ENCODE measurements around the gene MX2. TPM values are rescaled to one million over a fixed set of nuclear protein-coding genes. Genes with fewer than 3 reads are reported as not detected.

Gene MX2
- total RNA-seq, 2 donors from 2014 or later = 22.4 to 22.9 TPM

GRCh38 chr21:41428847-41429246, 67.0 kb downstream of the MX2 start:
- Histone ChIP-seq H3K4me3 (no peak overlapping the region), H3K36me3 (peaks cover 17% of the 10 kb centered on the region), H3K4me1 (ENCODE audit: control insufficient read depth in 1 of 2, low read depth in 2 of 2) (peaks cover 5 to 22% of the 10 kb centered on the region in 2 donors), H3K27ac (no peak overlapping the region), H3K27me3 (replicated peaks; ENCODE audit: insufficient read depth) (no peaks in the 10 kb centered on the region), H3K9me3 (no peaks in the 10 kb centered on the region)
- ATAC-seq (ENCODE audit: insufficient number of reproducible peaks, low FRiP score, low read depth) = no peak
- DNase-seq (ENCODE audit: low spot score) = no peak
- no peak for TF ChIP-seq CTCF (IDR thresholded peaks at IDR 0.05)

GRCh38 chr21:41429305-41429704, 67.5 kb downstream of the MX2 start:
- Histone ChIP-seq H3K27ac (no peak overlapping the region), H3K27me3 (replicated peaks; ENCODE audit: insufficient read depth) (no peaks in the 10 kb centered on the region), H3K4me1 (ENCODE audit: control insufficient read depth in 1 of 2, low read depth in 2 of 2) (peaks cover 5 to 22% of the 10 kb centered on the region in 2 donors), H3K9me3 (no peaks in the 10 kb centered on the region), H3K4me3 (no peak overlapping the region), H3K36me3 (peaks cover 22% of the 10 kb centered on the region)
- ATAC-seq (ENCODE audit: insufficient number of reproducible peaks, low FRiP score, low read depth) = no peak
- no peak for TF ChIP-seq CTCF (IDR thresholded peaks at IDR 0.05)
- DNase-seq (ENCODE audit: low spot score) = no peak

GRCh38 chr21:41429925-41430491, 68.2 kb downstream of the MX2 start:
- Histone ChIP-seq H3K4me3 (no peak overlapping the region), H3K4me1 (ENCODE audit: control insufficient read depth in 1 of 2, low read depth in 2 of 2) (peaks cover 5 to 22% of the 10 kb centered on the region in 2 donors), H3K36me3 (peaks cover 29% of the 10 kb centered on the region), H3K27ac (no peak overlapping the region), H3K27me3 (replicated peaks; ENCODE audit: insufficient read depth) (no peaks in the 10 kb centered on the region), H3K9me3 (peaks cover 3% of the 10 kb centered on the region)
- ATAC-seq (ENCODE audit: insufficient number of reproducible peaks, low FRiP score, low read depth) = no peak
- DNase-seq (ENCODE audit: low spot score) = no peak
- no peak for TF ChIP-seq CTCF (IDR thresholded peaks at IDR 0.05)

- Histone ChIP-seq H3K36me3 (peaks cover 43% of the 10 kb centered on the region), H3K4me3 (no peak overlapping the region), H3K27me3 (replicated peaks; ENCODE audit: insufficient read depth) (no peaks in the 10 kb centered on the region), H3K4me1 (ENCODE audit: control insufficient read depth in 1 of 2, low read depth in 2 of 2) (peaks cover 4 to 21% of the 10 kb centered on the region in 2 donors), H3K27ac (no peak overlapping the region), H3K9me3 (peaks cover 4% of the 10 kb centered on the region)
- DNase-seq (ENCODE audit: low spot score) (no peak), ATAC-seq (ENCODE audit: insufficient number of reproducible peaks, low FRiP score, low read depth) (no peak)
- TF ChIP-seq CTCF (IDR thresholded peaks at IDR 0.05) = no peak
Measured at GRCh38 chr21:41431788-41432548, 70.1 kb downstream of the MX2 start.

- Histone ChIP-seq H3K27ac (no peak overlapping the region), H3K9me3 (peaks cover 4% of the 10 kb centered on the region), H3K27me3 (replicated peaks; ENCODE audit: insufficient read depth) (no peaks in the 10 kb centered on the region), H3K4me1 (ENCODE audit: control insufficient read depth in 1 of 2, low read depth in 2 of 2) (peaks cover 0 to 13% of the 10 kb centered on the region in 2 donors), H3K36me3 (peaks cover 51% of the 10 kb centered on the region), H3K4me3 (no peak overlapping the region)
- DNase-seq (ENCODE audit: low spot score) = no peak
- no peak for TF ChIP-seq CTCF (IDR thresholded peaks at IDR 0.05)
- ATAC-seq (ENCODE audit: insufficient number of reproducible peaks, low FRiP score, low read depth) = no peak
Measured at GRCh38 chr21:41432562-41433460, 71.0 kb downstream of the MX2 start.
